HAP-1 (cell line): Measurements from ENCODE around the gene KRTAP19-2.

Source experiments
- DNase-seq, 2 experiments: peaks; one replicate each; pipeline ENCODE4 v3.0.0-alpha.2; 2016 to 2020; ENCODE audit warnings: low spot score in 2 of 2
- H3K27me3 ChIP-seq: fragments of 250-450 bp; sonication (Bioruptor Pico); 2 replicates; pipeline ENCODE4 v1.5.1; 2020; ENCODE audit warnings: low read depth, mild to moderate bottlenecking, moderate library complexity
- H3K36me3 ChIP-seq: fragments of 250-450 bp; sonication (Bioruptor Pico); replicated peaks from 2 replicates; pipeline ENCODE4 v1.5.1; 2020; ENCODE audit warnings: mild to moderate bottlenecking
- H3K4me1 ChIP-seq: fragments of 250-450 bp; sonication (Bioruptor Pico); 2 replicates; pipeline ENCODE4 v1.5.1; 2020; ENCODE audit warnings: mild to moderate bottlenecking
- H3K4me3 ChIP-seq: fragments of 250-450 bp; sonication (Bioruptor Pico); 2 replicates; pipeline ENCODE4 v1.5.1; 2020; ENCODE audit warnings: mild to moderate bottlenecking, moderate library complexity
- H3K9me3 ChIP-seq: fragments of 250-450 bp; sonication (Bioruptor Pico); 2 replicates; pipeline ENCODE4 v1.5.1; 2020; ENCODE audit warnings: mild to moderate bottlenecking, moderate library complexity
- in situ Hi-C: fragments of 300-500 bp; cut with MboI; formaldehyde crosslinking; loops from 3 replicates; pipeline ENCODE4 v1.14.3; 2020; ENCODE audit warnings: low sequenced_read_pairs, inconsistent platforms, mixed read lengths

Gene KRTAP19-2

GRCh38 chr21:30463713-30464112 lies 23.5 kb downstream of the KRTAP19-2 start:
- Histone ChIP-seq H3K4me3 (no peak overlapping the region), H3K4me1 (no peaks in the 10 kb centered on the region), H3K36me3 (no peaks in the 10 kb centered on the region), H3K9me3 (no peaks in the 10 kb centered on the region), H3K27me3 (no peaks in the 10 kb centered on the region)
- no peak for DNase-seq
- in situ Hi-C loops: no loop called here

- no peak for DNase-seq
- in situ Hi-C loops: no loop called here
- no peaks in the 10 kb centered on the region for H3K4me1 ChIP-seq
Observed at GRCh38 chr21:30448514-30448913, 38.7 kb downstream of the KRTAP19-2 start.

GRCh38 chr21:30447056-30447455 lies 40.2 kb downstream of the KRTAP19-2 start:
- no peaks in the 10 kb centered on the region for H3K27me3 ChIP-seq
- no peaks in the 10 kb centered on the region for H3K9me3 ChIP-seq
- in situ Hi-C loops: no loop called here

More at GRCh38 chr21:30448514-30448913, 38.7 kb downstream of the KRTAP19-2 start:
- H3K27me3 ChIP-seq: no peaks in the 10 kb centered on the region
- H3K4me3 ChIP-seq: no peak overlapping the region
- H3K36me3 ChIP-seq: no peaks in the 10 kb centered on the region
- H3K9me3 ChIP-seq: no peaks in the 10 kb centered on the region

GRCh38 chr21:30444204-30444603 lies 43.0 kb downstream of the KRTAP19-2 start:
- in situ Hi-C loops: no loop called here
- Histone ChIP-seq H3K4me3 (no peak overlapping the region), H3K27me3 (no peaks in the 10 kb centered on the region), H3K36me3 (no peaks in the 10 kb centered on the region), H3K4me1 (no peaks in the 10 kb centered on the region), H3K9me3 (no peaks in the 10 kb centered on the region)
- DNase-seq: no peak

More at GRCh38 chr21:30447056-30447455, 40.2 kb downstream of the KRTAP19-2 start:
- no peak overlapping the region for H3K4me3 ChIP-seq
- no peaks in the 10 kb centered on the region for H3K4me1 ChIP-seq
- no peak for DNase-seq
- no peaks in the 10 kb centered on the region for H3K36me3 ChIP-seq

GRCh38 chr21:30443226-30443625 lies 44.0 kb downstream of the KRTAP19-2 start:
- no peak for DNase-seq
- Histone ChIP-seq H3K36me3 (no peaks in the 10 kb centered on the region), H3K27me3 (no peaks in the 10 kb centered on the region), H3K4me3 (no peak overlapping the region), H3K4me1 (no peaks in the 10 kb centered on the region), H3K9me3 (no peaks in the 10 kb centered on the region)
- in situ Hi-C loops: no loop called here

- in situ Hi-C loops: no loop called here
- Histone ChIP-seq H3K9me3 (no peaks in the 10 kb centered on the region; the same call in 1 of the 2 replicates), H3K36me3 (no peaks in the 10 kb centered on the region), H3K27me3 (no peaks in the 10 kb centered on the region), H3K4me1 (no peaks in the 10 kb centered on the region), H3K4me3 (no peak within 1 kb of the TSS)
- DNase-seq: no peak
Observed at GRCh38 chr21:30439975-30440374, 47.3 kb downstream of the KRTAP19-2 start, which contains the start of gene KRTAP15-1. Gene KRTAP15-1 (plus strand): TSS chr21:30440275. CDS start chr21:30440328, 53 bp downstream.
